Endothelial cell of umbilical vein (primary cell): ENCODE data around the gene DAP. TPM values are rescaled to one million over a fixed set of nuclear protein-coding genes. Genes with fewer than 3 reads are reported as not detected.

Experiments
- BruUV-seq: library from RNA; stranded (reverse); fragments of 400-500 nt; replicated peaks from 2 replicates; lab custom pipeline; 2021; lab: Mats Ljungman, UMichigan
- CTCF ChIA-PET: fragments of 300-600, 350-600 bp; sonication (Branson Sonifier 250); formaldehyde crosslinking; loops from one replicate; lab custom pipeline; 2021; ENCODE audit warnings: antibody characterized with exemption, inconsistent platforms; lab: Charles Lee
- POLR2A ChIA-PET: fragments of 300-600, 350-600 bp; sonication (Branson Sonifier 250); formaldehyde crosslinking; loops from one replicate; lab custom pipeline; 2021; ENCODE audit warnings: antibody characterized with exemption, inconsistent platforms; lab: Charles Lee
- DNase-seq: peaks from one replicate; pipeline ENCODE4 v3.0.0-alpha.2; 2011; ENCODE audit warnings: low read depth, low spot score
- FAIRE-seq: peaks from 2 replicates; lab custom pipeline; 2011; peaks lifted over from hg19 to GRCh38; lab: Jason Lieb, UNC
- H2AFZ ChIP-seq: 2 replicates; pipeline ENCODE4 v1.6.0; 2012; ENCODE audit warnings: low read depth, low read length, control low read depth, inconsistent platforms
- H3K27ac ChIP-seq: 2 replicates; pipeline ENCODE4 v1.5.1; 2011; ENCODE audit warnings: low read depth, mild to moderate bottlenecking, control low read depth, low read length, moderate library complexity; ENCODE audit not compliant: insufficient read depth
- H3K27me3 ChIP-seq, 2 experiments: 2 replicates each; pipeline versions ENCODE4 v1.6.0 to v1.6.1; 2011; ENCODE audit warnings: low read length in 2 of 2, mixed read lengths in 1 of 2; ENCODE audit not compliant: control insufficient read depth in 2 of 2, insufficient read depth in 2 of 2
- H3K36me3 ChIP-seq, 2 experiments: 2 replicates in 1 of 2; 3 replicates in 1 of 2; pipeline ENCODE4 v1.5.1; 2011; ENCODE audit warnings: low read length in 2 of 2, mild to moderate bottlenecking in 1 of 2, moderate library complexity in 1 of 2; ENCODE audit not compliant: control insufficient read depth in 2 of 2, insufficient read depth in 2 of 2; ENCODE audit errors: extremely low read depth in 1 of 2
- H3K4me1 ChIP-seq: 3 replicates; pipeline ENCODE4 v1.5.1; 2011; ENCODE audit warnings: mild to moderate bottlenecking, low read length; ENCODE audit not compliant: control insufficient read depth, insufficient read depth; ENCODE audit errors: extremely low read depth
- H3K4me2 ChIP-seq: 2 replicates; pipeline ENCODE4 v1.6.1; 2011; ENCODE audit warnings: low read length, control low read depth, mixed read lengths; ENCODE audit not compliant: insufficient read depth
- H3K4me3 ChIP-seq, 3 experiments: fragments of 200-600 bp in 1 of 3; sonication (generic), shearing (Covaris generic) in 1 of 3; replicated peaks in 1 of 3; 2 replicates each; pipeline ENCODE4 v1.5.1; 2011 to 2016; ENCODE audit warnings: control low read depth in 3 of 3, low read length in 3 of 3, mild to moderate bottlenecking in 2 of 3, inconsistent platforms in 1 of 3, low read depth in 1 of 3, moderate library complexity in 1 of 3; ENCODE audit not compliant: insufficient read depth in 1 of 3
- H3K79me2 ChIP-seq: 2 replicates; pipeline ENCODE4 v1.6.0; 2012; ENCODE audit warnings: low read length, inconsistent platforms; ENCODE audit not compliant: control insufficient read depth, insufficient read depth
- H3K9ac ChIP-seq: replicated peaks from 2 replicates; pipeline ENCODE3; 2011; ENCODE audit warnings: low read length, control low read depth; ENCODE audit not compliant: insufficient read depth; ENCODE audit errors: extremely low read depth
- H3K9me1 ChIP-seq: replicated peaks from 3 replicates; pipeline ENCODE4 v1.6.0; 2011; ENCODE audit warnings: mild to moderate bottlenecking, low read length; ENCODE audit not compliant: control insufficient read depth, insufficient read depth; ENCODE audit errors: extremely low read depth
- H3K9me3 ChIP-seq: replicated peaks from 2 replicates; pipeline ENCODE4 v1.5.1; 2012; ENCODE audit warnings: low read length, inconsistent platforms; ENCODE audit not compliant: control insufficient read depth, insufficient read depth
- H4K20me1 ChIP-seq: replicated peaks from 2 replicates; pipeline ENCODE3; 2011; ENCODE audit warnings: mild to moderate bottlenecking, low read length; ENCODE audit not compliant: control insufficient read depth, insufficient read depth; ENCODE audit errors: extremely low read depth
- CTCF ChIP-seq, 2 donors: IDR thresholded peaks; 1 replicate in 1 of 2; 2 replicates in 1 of 2; pipeline ENCODE4 v1.5.1; 2011; ENCODE audit warnings: low read length in 2 of 2, mild to moderate bottlenecking in 2 of 2, moderate library complexity in 2 of 2, control low read depth in 1 of 2, inconsistent platforms in 1 of 2, low read depth in 1 of 2; ENCODE audit not compliant: insufficient read depth in 1 of 2; ENCODE audit errors: extremely low read depth in 1 of 2
- JUN ChIP-seq: IDR thresholded peaks from 2 replicates; pipeline ENCODE4 v1.6.1; 2011; ENCODE audit warnings: borderline replicate concordance, low read depth; ENCODE audit not compliant: insufficient read length, insufficient read depth
- MYC ChIP-seq: IDR thresholded peaks from one replicate; pipeline ENCODE4 v1.6.1; 2011; ENCODE audit warnings: mild to moderate bottlenecking, low read depth, low read length
- POLR2A ChIP-seq: IDR thresholded peaks from 2 replicates; pipeline ENCODE4 v1.6.1; 2012; ENCODE audit warnings: low read depth, mild to moderate bottlenecking, control low read depth, low read length
- dilution Hi-C: fragments of 300-500 bp; cut with MboI; formaldehyde crosslinking; loops from one replicate; pipeline ENCODE4 v1.15.0; 2019; ENCODE audit warnings: low sequenced_read_pairs; ENCODE audit not compliant: extremely low pct_ligation_motif_present
- intact Hi-C: fragments of 100-400 bp; cut with micrococcal nuclease; formaldehyde crosslinking; loops from one replicate; pipeline ENCODE4 v1.10.0; 2022
- polyA plus RNA-seq, 4 experiments: library from polyadenylated mRNA; depleted of rRNA in 3 of 4; stranded (reverse) in 3 of 4; unstranded in 1 of 4; fragments of >200 nt; gene quantifications; 2 replicates each; pipeline versions ENCODE4 v1.2.1 to v1.2.3, GENCODE V29; 2011 to 2012; ENCODE audit warnings: missing spikeins in 1 of 4
- total RNA-seq: library from RNA; stranded (reverse); gene quantifications from 2 replicates; pipeline ENCODE4 v1.2.3, GENCODE V29; 2021

The DAP gene
- total and polyA plus RNA-seq, 2 donors (not counting 3 experiments of a cell fraction or from before 2014, with no cell fraction given) = 79.8 to 188 TPM

DNA sequence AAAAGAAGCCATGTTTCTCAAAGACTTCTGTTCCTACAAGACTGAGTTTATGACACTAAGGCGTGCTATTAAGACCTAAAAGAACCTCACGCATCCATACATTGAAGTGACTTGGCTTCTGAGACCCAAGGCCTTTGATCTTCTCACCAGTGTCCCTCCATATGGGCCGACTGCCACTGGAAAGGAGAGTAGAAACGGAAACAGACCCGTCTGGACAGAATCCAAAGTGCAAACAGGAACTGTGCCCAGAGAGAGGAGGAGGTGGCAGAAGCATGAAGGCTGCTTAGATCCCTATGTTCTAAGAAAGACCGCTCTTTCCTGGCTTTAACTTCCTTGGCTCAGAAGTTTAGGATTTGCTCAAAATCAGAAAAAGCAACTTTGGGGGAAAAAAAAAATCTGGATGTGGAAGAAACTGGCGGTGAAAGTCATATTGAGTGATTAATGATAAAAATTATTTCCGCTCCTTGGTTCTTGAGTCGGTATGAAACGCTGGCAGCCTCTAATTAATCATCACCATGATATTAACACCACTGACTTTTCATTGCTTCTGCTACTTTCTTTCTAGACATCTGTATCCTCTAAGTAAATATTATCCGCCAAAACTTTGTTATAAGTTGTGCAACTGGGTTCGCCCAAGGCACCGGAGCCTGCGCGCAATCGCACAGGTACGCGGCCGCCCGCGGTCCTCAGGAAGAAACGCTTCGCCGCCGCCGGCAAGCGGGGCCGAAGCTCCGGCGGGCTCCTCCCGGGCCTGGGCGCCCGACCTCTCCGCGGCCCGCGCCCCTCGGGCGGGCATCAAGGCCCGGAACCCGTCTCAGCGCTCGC is 726 bp downstream of the DAP start:
- no peaks in the 10 kb centered on the region for H3K36me3 ChIP-seq
- H3K27me3 ChIP-seq = no peaks in the 10 kb centered on the region
- H3K27ac ChIP-seq = peak overlapping the region; percentile 81
- intact Hi-C loops (loop anchor here (1.0 to 5.0 kb wide), 5 partner anchors 26 to 308 kb away; no protein-coding TSS in a partner anchor), dilution Hi-C loops (no loop called here)
- CTCF ChIA-PET = interaction anchor here (0.7 to 2.2 kb wide), 5 partner anchors 11 to 65 kb away, joined by 3 to 14 read pairs (median 5); no protein-coding TSS in a partner anchor
- POLR2A ChIA-PET = no interaction called here
- BruUV-seq = TSS peak; percentile 68
- no peaks in the 10 kb centered on the region for H3K9me1 ChIP-seq
- FAIRE-seq (peak; percentile 93), DNase-seq (peak; percentile 84)
- peak overlapping the region; percentile 86 for H3K9ac ChIP-seq
- H2AFZ ChIP-seq = peak overlapping the region; percentile 55
- no peaks in the 10 kb centered on the region for H3K9me3 ChIP-seq
- peak overlapping the region; percentile 95 for H3K4me2 ChIP-seq
- no peaks in the 10 kb centered on the region for H4K20me1 ChIP-seq
- H3K79me2 ChIP-seq = peaks cover 54% of the 10 kb centered on the region
- TF ChIP-seq MYC (no peak), JUN (no peak), CTCF (IDR thresholded peaks at IDR 0.05; ENCODE audit: extremely low read depth in 1 of 2, insufficient read depth in 1 of 2, low read depth in 1 of 2, low read length in 2 of 2) (no peak), POLR2A (peak; percentile 66)
- H3K4me1 ChIP-seq = peaks cover 24% of the 10 kb centered on the region
- peak overlapping the region; percentile 62 to 95 (median 84) for H3K4me3 ChIP-seq
